H9 (cell line): ENCODE results near the gene MSI2. TPM values are rescaled to one million over a fixed set of nuclear protein-coding genes. Genes with fewer than 3 reads are reported as not detected.

ENCODE experiments used
- DNase-seq: peaks from one replicate; pipeline ENCODE4 v3.0.0-alpha.2; 2017
- H2AFZ ChIP-seq: one replicate; pipeline ENCODE4 v1.6.1; 2013; ENCODE audit warnings: mild to moderate bottlenecking, low read length, control low read depth, moderate library complexity
- H2AK5ac ChIP-seq: 2 replicates; pipeline ENCODE4 v1.6.1; 2013; ENCODE audit warnings: low read length, control low read depth, mixed read lengths; ENCODE audit not compliant: insufficient read length
- H2BK120ac ChIP-seq: one replicate; pipeline ENCODE4 v1.6.1; 2013; ENCODE audit warnings: low read depth, mild to moderate bottlenecking, low read length, control low read depth, inconsistent platforms; ENCODE audit not compliant: poor library complexity, severe bottlenecking
- H2BK12ac ChIP-seq: 2 replicates; pipeline ENCODE4 v1.6.1; 2013; ENCODE audit warnings: low read length, control low read depth, mixed read lengths, low read depth; ENCODE audit not compliant: insufficient read length
- H2BK15ac ChIP-seq: 2 replicates; pipeline ENCODE4 v1.6.1; 2013; ENCODE audit warnings: low read depth, low read length, control low read depth
- H2BK20ac ChIP-seq: one replicate; pipeline ENCODE4 v1.6.1; 2013; ENCODE audit warnings: low read depth, mild to moderate bottlenecking, low read length, control low read depth, inconsistent platforms; ENCODE audit not compliant: poor library complexity, severe bottlenecking
- H2BK5ac ChIP-seq: 2 replicates; pipeline ENCODE4 v1.6.1; 2013; ENCODE audit warnings: low read length, control low read depth, mixed read lengths; ENCODE audit not compliant: insufficient read length
- H3K14ac ChIP-seq: 2 replicates; pipeline ENCODE4 v1.6.1; 2013; ENCODE audit warnings: low read length, control low read depth; ENCODE audit not compliant: insufficient read depth
- H3K18ac ChIP-seq: 2 replicates; pipeline ENCODE4 v1.6.1; 2013; ENCODE audit warnings: low read depth, mild to moderate bottlenecking, mixed read lengths, low read length, control low read depth; ENCODE audit not compliant: insufficient read length
- H3K23ac ChIP-seq: 2 replicates; pipeline ENCODE4 v1.6.1; 2013; ENCODE audit warnings: low read length, control low read depth, mixed read lengths, low read depth; ENCODE audit not compliant: insufficient read length
- H3K23me2 ChIP-seq: 2 replicates; pipeline ENCODE4 v1.6.1; 2013; ENCODE audit warnings: low read depth, mild to moderate bottlenecking, mixed read lengths, low read length, control low read depth; ENCODE audit not compliant: insufficient read length, poor library complexity, severe bottlenecking
- H3K27ac ChIP-seq: 2 replicates; pipeline ENCODE4 v1.5.1; 2013; ENCODE audit warnings: low read length, control low read depth, mixed read lengths, low read depth; ENCODE audit not compliant: insufficient read length
- H3K27me3 ChIP-seq: 2 replicates; pipeline ENCODE4 v1.6.1; 2013; ENCODE audit warnings: low read length, control low read depth, inconsistent platforms; ENCODE audit not compliant: insufficient read depth
- H3K4ac ChIP-seq: 2 replicates; pipeline ENCODE4 v1.6.1; 2013; ENCODE audit warnings: low read depth, mild to moderate bottlenecking, control low read depth, inconsistent platforms, low read length, moderate library complexity
- H3K4me1 ChIP-seq: 2 replicates; pipeline ENCODE4 v1.6.1; 2013; ENCODE audit warnings: low read length, control low read depth, inconsistent platforms; ENCODE audit not compliant: insufficient read depth
- H3K4me2 ChIP-seq: 2 replicates; pipeline ENCODE4 v1.6.1; 2013; ENCODE audit warnings: low read length, control low read depth, mixed read lengths; ENCODE audit not compliant: insufficient read length, insufficient read depth
- H3K56ac ChIP-seq: 2 replicates; pipeline ENCODE4 v1.6.1; 2013; ENCODE audit warnings: low read depth, mild to moderate bottlenecking, mixed read lengths, low read length, control low read depth; ENCODE audit not compliant: insufficient read length
- H3K79me1 ChIP-seq: 2 replicates; pipeline ENCODE4 v1.6.1; 2013; ENCODE audit warnings: low read depth, mild to moderate bottlenecking, moderate library complexity, low read length, control low read depth, inconsistent platforms; ENCODE audit not compliant: insufficient read depth, poor library complexity, severe bottlenecking
- H3K79me2 ChIP-seq: 2 replicates; pipeline ENCODE4 v1.6.1; 2013; ENCODE audit warnings: low read length, control low read depth, inconsistent platforms; ENCODE audit not compliant: insufficient read depth
- H3K9ac ChIP-seq: 2 replicates; pipeline ENCODE4 v1.6.1; 2013; ENCODE audit warnings: low read length, control low read depth, mixed read lengths; ENCODE audit not compliant: insufficient read length; ENCODE audit errors: extremely low read depth
- H3K9me3 ChIP-seq: one replicate; pipeline ENCODE4 v1.6.1; 2013; ENCODE audit warnings: low read depth, low read length, inconsistent platforms; ENCODE audit not compliant: control insufficient read depth
- H3T11ph ChIP-seq: one replicate; pipeline ENCODE4 v1.6.1; 2013; ENCODE audit warnings: mild to moderate bottlenecking, low read length, control low read depth, inconsistent platforms
- H4K20me1 ChIP-seq: one replicate; pipeline ENCODE4 v1.6.1; 2013; ENCODE audit not compliant: control insufficient read depth, insufficient read length, insufficient read depth
- H4K5ac ChIP-seq: 2 replicates; pipeline ENCODE4 v1.6.1; 2013; ENCODE audit warnings: low read depth, mild to moderate bottlenecking, mixed read lengths, low read length, control low read depth; ENCODE audit not compliant: insufficient read length
- H4K8ac ChIP-seq: replicated peaks from 2 replicates; pipeline ENCODE4 v1.6.1; 2013; ENCODE audit warnings: low read length, control low read depth, mixed read lengths, low read depth; ENCODE audit not compliant: insufficient read length
- H4K91ac ChIP-seq: 2 replicates; pipeline ENCODE4 v1.6.1; 2013; ENCODE audit warnings: low read depth, mild to moderate bottlenecking, moderate library complexity, mixed read lengths, low read length, control low read depth; ENCODE audit not compliant: insufficient read length
- H3K27ac Mint-ChIP-seq, 3 experiments: 2 replicates in 2 of 3; 3 replicates in 1 of 3; pipeline ENCODE4 v1.8.0; 2020 to 2021; ENCODE audit warnings: mixed read lengths in 3 of 3, mild to moderate bottlenecking in 1 of 3, moderate library complexity in 1 of 3
- H3K27me3 Mint-ChIP-seq: 2 replicates; pipeline ENCODE4 v1.8.0; 2021; ENCODE audit warnings: low read depth, mild to moderate bottlenecking, moderate library complexity, mixed read lengths
- H3K36me3 Mint-ChIP-seq, 3 experiments: 2 replicates in 2 of 3; 3 replicates in 1 of 3; pipeline ENCODE4 v1.8.0; 2020 to 2021; ENCODE audit warnings: low read depth in 3 of 3, mixed read lengths in 3 of 3; ENCODE audit not compliant: insufficient read depth in 1 of 3
- H3K4me1 Mint-ChIP-seq, 2 experiments: 2 replicates each; pipeline ENCODE4 v1.8.0; 2020; ENCODE audit warnings: mixed read lengths in 2 of 2
- H3K4me3 Mint-ChIP-seq, 2 experiments: 2 replicates in 1 of 2; 3 replicates in 1 of 2; pipeline ENCODE4 v1.8.0; 2020 to 2021; ENCODE audit warnings: mild to moderate bottlenecking in 2 of 2, mixed read lengths in 2 of 2, moderate library complexity in 1 of 2
- H3K9me3 Mint-ChIP-seq, 2 experiments: 2 replicates in 1 of 2; 3 replicates in 1 of 2; pipeline ENCODE4 v1.8.0; 2020; ENCODE audit warnings: mild to moderate bottlenecking in 2 of 2, mixed read lengths in 2 of 2, moderate library complexity in 1 of 2
- CTCF ChIP-seq: fragments of 200-600 bp; sonication (generic); conservative IDR thresholded peaks from 3 replicates; pipeline ENCODE4 v1.8.0; 2021; ENCODE audit warnings: antibody characterized with exemption, mild to moderate bottlenecking
- WGBS: extraction: QIAGEN DNeasy Blood & Tissue Kit; methylation state at CpG from one replicate; pipeline ENCODE4 v1.1.7; 2013; ENCODE audit warnings: missing lambda C conversion rate, low lambda C conversion rate, mixed read lengths; ENCODE audit not compliant: insufficient read length; ENCODE audit errors: extremely low coverage; 5-methylcytosine and 5-hydroxymethylcytosine counted together
- total RNA-seq: library from RNA; stranded (reverse); gene quantifications from 2 replicates; pipeline ENCODE4 v1.2.1, GENCODE V29; 2021

Gene MSI2
- total RNA-seq, 1 experiment from 2014 or later: 98.5 TPM

GRCh38 chr17:57518587-57519581 is 262.6 kb downstream of the MSI2 start:
- H2BK15ac ChIP-seq: no peak overlapping the region
- H3K23ac ChIP-seq: no peak overlapping the region
- no peak overlapping the region for H3K56ac ChIP-seq
- H3K4me3 Mint-ChIP-seq: no peak overlapping the region; a peak in 1 of 5 replicates
- peak overlapping the region; percentile 23 to 72 (median 56); a peak in 5 of 7 replicates for H3K27ac Mint-ChIP-seq
- no peak for DNase-seq
- TF ChIP-seq CTCF: no peak
- H2BK12ac ChIP-seq: no peak overlapping the region
- no peak overlapping the region for H3T11ph ChIP-seq
- no peak overlapping the region for H2AK5ac ChIP-seq
- H2AFZ ChIP-seq: no peak overlapping the region
- no peaks in the 10 kb centered on the region for H3K9me3 Mint-ChIP-seq
- H3K14ac ChIP-seq: no peak overlapping the region
- no peaks in the 10 kb centered on the region for H3K27me3 ChIP-seq
- H2BK5ac ChIP-seq: no peak overlapping the region
- no peak overlapping the region for H3K27ac ChIP-seq
- H2BK120ac ChIP-seq: no peak overlapping the region
- H3K4me2 ChIP-seq: no peak overlapping the region
- H3K27me3 Mint-ChIP-seq: no peaks in the 10 kb centered on the region
- H3K18ac ChIP-seq: no peak overlapping the region
- peaks cover 0 to 2% (median 0%) of the 10 kb centered on the region in 3 experiments; a peak in 3 of 7 replicates for H3K36me3 Mint-ChIP-seq
- H2BK20ac ChIP-seq: no peak overlapping the region
- no peaks in the 10 kb centered on the region; the same call in 1 of the 2 replicates for H3K4me1 ChIP-seq
- H3K79me1 ChIP-seq: no peaks in the 10 kb centered on the region
- H3K9me3 ChIP-seq: no peaks in the 10 kb centered on the region
- no peaks in the 10 kb centered on the region for H3K79me2 ChIP-seq
- no peaks in the 10 kb centered on the region for H4K20me1 ChIP-seq
- WGBS: no CpG with 5 or more reads among the region's 20 CpGs
- H3K4me1 Mint-ChIP-seq: peaks cover 34 to 66% of the 10 kb centered on the region in 2 experiments
- no peak overlapping the region for H4K91ac ChIP-seq
- no peak overlapping the region for H4K8ac ChIP-seq
- H3K4ac ChIP-seq: no peak overlapping the region
- H3K9ac ChIP-seq: no peak overlapping the region
- H3K23me2 ChIP-seq: no peaks in the 10 kb centered on the region
- H4K5ac ChIP-seq: no peak overlapping the region
